Measurements from ENCODE around the gene LTO1.

DNA sequence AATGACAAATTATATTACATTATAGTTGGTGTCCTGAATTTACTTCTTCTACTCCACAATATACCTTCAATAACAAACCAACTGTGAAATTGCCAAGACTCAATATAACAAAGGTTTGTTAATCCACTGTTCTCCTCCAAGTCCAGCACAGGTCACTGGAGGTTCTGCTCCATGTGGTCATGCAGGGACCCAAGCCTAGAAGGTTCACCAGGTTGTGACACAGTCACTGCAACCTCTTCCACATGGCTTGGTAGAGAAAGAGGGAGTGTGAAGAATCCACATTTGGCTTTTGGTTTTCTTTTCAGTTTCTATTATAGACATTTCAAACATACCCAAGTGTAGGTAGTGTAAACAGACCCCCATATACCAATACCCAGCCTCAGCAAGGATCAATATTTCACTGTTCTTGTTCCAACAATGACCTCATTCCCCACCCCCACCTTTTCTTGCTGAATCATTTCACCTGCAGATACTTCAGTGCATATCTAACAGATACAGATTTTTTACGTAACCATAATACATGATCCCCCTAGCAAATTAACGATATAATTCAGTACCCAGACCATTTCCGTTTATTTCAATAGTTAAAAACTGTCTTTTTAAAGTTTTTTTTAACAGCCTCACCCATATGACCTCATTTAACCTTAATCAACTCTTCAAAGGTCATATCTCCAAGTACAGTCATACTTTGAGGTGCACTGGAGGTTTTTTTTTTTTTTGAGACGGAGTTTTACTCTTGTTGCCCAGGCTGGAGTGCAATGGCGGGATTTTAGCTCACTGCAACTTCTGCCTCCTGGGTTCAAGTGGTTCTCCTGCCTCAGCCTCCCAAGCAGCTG lies 14.5 kb upstream of the LTO1 start:
- TF ChIP-seq, protein P1, sequence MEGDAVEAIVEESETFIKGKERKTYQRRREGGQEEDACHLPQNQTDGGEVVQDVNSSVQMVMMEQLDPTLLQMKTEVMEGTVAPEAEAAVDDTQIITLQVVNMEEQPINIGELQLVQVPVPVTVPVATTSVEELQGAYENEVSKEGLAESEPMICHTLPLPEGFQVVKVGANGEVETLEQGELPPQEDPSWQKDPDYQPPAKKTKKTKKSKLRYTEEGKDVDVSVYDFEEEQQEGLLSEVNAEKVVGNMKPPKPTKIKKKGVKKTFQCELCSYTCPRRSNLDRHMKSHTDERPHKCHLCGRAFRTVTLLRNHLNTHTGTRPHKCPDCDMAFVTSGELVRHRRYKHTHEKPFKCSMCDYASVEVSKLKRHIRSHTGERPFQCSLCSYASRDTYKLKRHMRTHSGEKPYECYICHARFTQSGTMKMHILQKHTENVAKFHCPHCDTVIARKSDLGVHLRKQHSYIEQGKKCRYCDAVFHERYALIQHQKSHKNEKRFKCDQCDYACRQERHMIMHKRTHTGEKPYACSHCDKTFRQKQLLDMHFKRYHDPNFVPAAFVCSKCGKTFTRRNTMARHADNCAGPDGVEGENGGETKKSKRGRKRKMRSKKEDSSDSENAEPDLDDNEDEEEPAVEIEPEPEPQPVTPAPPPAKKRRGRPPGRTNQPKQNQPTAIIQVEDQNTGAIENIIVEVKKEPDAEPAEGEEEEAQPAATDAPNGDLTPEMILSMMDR (IDR thresholded peaks at IDR 0.05) = no peak
- no peak for TF ChIP-seq POLR2A (IDR thresholded peaks at IDR 0.05)

Data from body of pancreas (tissue), 4 donors.